ENCODE results near the gene RPLP2. TPM values are rescaled to one million over a fixed set of nuclear protein-coding genes. Genes with fewer than 3 reads are reported as not detected.

RPLP2 gene
- total RNA-seq, 3 donors from 2014 or later: 583 to 1,665 (median 1,093) TPM

GRCh38 chr11:803770-804598 lies 5.8 kb upstream of the RPLP2 start:
- H3K27me3 ChIP-seq: no peaks in the 10 kb centered on the region
- no peak for DNase-seq (ENCODE audit: low spot score in 2 of 2)
- intact Hi-C loops (cut with DNase I; ENCODE audit: low total_unique reads): no loop called here
- peak overlapping the region; percentile 52 to 84 (median 73) for H3K4me3 ChIP-seq
- H3K27ac ChIP-seq: no peak overlapping the region
- TF ChIP-seq POLR2AphosphoS5 (IDR thresholded peaks at IDR 0.05) (no peak), POLR2A (IDR thresholded peaks at IDR 0.05) (no peak)
- TF ChIP-seq, protein P1, sequence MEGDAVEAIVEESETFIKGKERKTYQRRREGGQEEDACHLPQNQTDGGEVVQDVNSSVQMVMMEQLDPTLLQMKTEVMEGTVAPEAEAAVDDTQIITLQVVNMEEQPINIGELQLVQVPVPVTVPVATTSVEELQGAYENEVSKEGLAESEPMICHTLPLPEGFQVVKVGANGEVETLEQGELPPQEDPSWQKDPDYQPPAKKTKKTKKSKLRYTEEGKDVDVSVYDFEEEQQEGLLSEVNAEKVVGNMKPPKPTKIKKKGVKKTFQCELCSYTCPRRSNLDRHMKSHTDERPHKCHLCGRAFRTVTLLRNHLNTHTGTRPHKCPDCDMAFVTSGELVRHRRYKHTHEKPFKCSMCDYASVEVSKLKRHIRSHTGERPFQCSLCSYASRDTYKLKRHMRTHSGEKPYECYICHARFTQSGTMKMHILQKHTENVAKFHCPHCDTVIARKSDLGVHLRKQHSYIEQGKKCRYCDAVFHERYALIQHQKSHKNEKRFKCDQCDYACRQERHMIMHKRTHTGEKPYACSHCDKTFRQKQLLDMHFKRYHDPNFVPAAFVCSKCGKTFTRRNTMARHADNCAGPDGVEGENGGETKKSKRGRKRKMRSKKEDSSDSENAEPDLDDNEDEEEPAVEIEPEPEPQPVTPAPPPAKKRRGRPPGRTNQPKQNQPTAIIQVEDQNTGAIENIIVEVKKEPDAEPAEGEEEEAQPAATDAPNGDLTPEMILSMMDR (IDR thresholded peaks at IDR 0.05): no peak
- no peaks in the 10 kb centered on the region for H3K9me3 ChIP-seq
- no peaks in the 10 kb centered on the region for H3K36me3 ChIP-seq
- peaks cover 0 to 10% of the 10 kb centered on the region in 2 donors for H3K4me1 ChIP-seq

- Histone ChIP-seq H3K9me3 (no peaks in the 10 kb centered on the region), H3K4me3 (peak overlapping the region; percentile 52 to 84 (median 73)), H3K36me3 (no peaks in the 10 kb centered on the region), H3K27ac (peak overlapping the region; percentile 86 to 95), H3K27me3 (no peaks in the 10 kb centered on the region), H3K4me1 (peaks cover 0 to 10% of the 10 kb centered on the region in 2 donors)
- TF ChIP-seq, protein P1 (IDR thresholded peaks at IDR 0.05): no peak
- TF ChIP-seq POLR2A (IDR thresholded peaks at IDR 0.05) (no peak), POLR2AphosphoS5 (IDR thresholded peaks at IDR 0.05) (no peak)
- no peak for DNase-seq (ENCODE audit: low spot score in 2 of 2)
- intact Hi-C loops (cut with DNase I; ENCODE audit: low total_unique reads): no loop called here
Observed at GRCh38 chr11:804599-804964, 5.2 kb upstream of the RPLP2 start.

DNA sequence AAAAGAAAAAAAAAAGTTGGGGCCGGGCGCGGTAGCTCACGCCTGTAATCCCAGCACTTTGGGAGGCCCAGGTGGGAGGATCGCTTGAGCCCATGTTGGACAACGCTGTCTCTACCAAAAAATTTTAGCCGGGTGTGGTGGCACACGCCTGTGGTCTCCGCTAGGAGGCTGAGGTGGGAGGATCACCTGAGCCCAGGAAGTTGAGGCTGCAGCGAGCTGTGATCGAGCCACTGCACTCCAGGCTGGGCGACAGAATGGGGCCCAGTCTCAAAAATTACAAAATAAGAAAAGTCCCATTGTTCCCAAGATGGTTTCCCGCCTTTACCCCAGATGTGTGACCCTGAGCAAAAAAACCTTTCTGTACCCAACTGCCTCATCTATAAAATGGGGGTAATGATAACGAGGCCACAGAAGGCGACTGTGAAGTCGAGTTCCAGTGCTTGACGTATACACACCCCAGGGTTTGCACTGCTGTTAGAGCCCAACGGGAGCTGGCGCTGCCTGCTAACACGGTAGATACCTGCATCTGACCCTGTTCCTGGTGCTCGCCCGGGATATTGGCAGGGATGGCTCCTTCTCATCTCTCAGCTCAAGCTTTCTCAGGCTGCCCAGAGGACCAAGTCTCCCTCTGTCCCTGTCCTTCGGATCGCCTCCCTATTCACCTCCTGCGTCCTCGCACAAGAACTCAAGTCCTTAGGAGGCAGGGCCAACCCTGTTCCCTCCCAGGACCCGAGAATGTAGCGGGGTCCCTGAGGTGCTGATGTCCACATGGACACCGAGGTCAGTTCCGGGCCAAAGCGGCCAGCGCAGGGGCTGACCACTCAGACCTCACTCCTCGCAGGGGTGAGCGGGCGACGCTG lies 1.1 kb upstream of the RPLP2 start:
- H3K36me3 ChIP-seq: no peaks in the 10 kb centered on the region
- H3K9me3 ChIP-seq: no peaks in the 10 kb centered on the region
- peak overlapping the region; percentile 97 to 99 for H3K27ac ChIP-seq
- DNase-seq (ENCODE audit: low spot score in 2 of 2): no peak
- TF ChIP-seq, protein P1 (IDR thresholded peaks at IDR 0.05): peak in 1 of 3 donors; percentile 5
- TF ChIP-seq POLR2AphosphoS5 (IDR thresholded peaks at IDR 0.05): no peak
- TF ChIP-seq POLR2A (IDR thresholded peaks at IDR 0.05): no peak
- peaks cover 0 to 21% of the 10 kb centered on the region in 2 donors for H3K4me1 ChIP-seq
- H3K4me3 ChIP-seq: peak overlapping the region; percentile 72 to 98 (median 96)
- intact Hi-C loops (cut with DNase I; ENCODE audit: low total_unique reads): no loop called here
- no peaks in the 10 kb centered on the region for H3K27me3 ChIP-seq

DNA sequence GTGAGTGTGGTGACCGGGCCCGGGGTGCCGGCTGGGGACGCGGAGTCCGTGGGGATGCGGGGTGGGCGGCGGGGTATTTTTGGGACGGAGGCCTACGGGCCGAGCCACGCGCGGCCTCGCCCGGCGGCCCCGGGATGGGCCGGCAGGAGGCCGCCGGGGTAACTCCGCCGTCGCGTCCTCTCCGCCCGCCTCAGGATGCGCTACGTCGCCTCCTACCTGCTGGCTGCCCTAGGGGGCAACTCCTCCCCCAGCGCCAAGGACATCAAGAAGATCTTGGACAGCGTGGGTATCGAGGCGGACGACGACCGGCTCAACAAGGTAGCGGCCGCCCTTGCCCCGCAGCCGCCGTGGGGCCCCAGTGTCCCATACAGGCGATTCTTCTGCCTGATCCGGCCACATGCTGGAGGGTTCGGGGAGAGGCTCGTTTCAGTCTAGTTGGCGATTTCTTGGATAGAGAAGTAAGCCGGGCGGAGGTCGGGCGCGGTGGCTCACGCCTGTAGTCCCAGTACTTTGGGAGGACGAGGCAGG lies 337 bp downstream of the RPLP2 start:
- peak overlapping the region; percentile 72 to 98 (median 96) for H3K4me3 ChIP-seq
- H3K4me1 ChIP-seq: peaks cover 0 to 11% of the 10 kb centered on the region in 2 donors
- DNase-seq (ENCODE audit: low spot score in 2 of 2): no peak
- intact Hi-C loops (cut with DNase I; ENCODE audit: low total_unique reads): no loop called here
- H3K27me3 ChIP-seq: no peaks in the 10 kb centered on the region
- TF ChIP-seq, protein P1 (IDR thresholded peaks at IDR 0.05): no peak
- no peak for TF ChIP-seq POLR2A (IDR thresholded peaks at IDR 0.05)
- TF ChIP-seq POLR2AphosphoS5 (IDR thresholded peaks at IDR 0.05): no peak
- H3K27ac ChIP-seq: peak overlapping the region; percentile 97 to 99
- H3K36me3 ChIP-seq: no peaks in the 10 kb centered on the region
- H3K9me3 ChIP-seq: no peaks in the 10 kb centered on the region
